Tibial nerve (tissue), 4 donors: ENCODE data around the gene CEP112. TPM values are rescaled to one million over a fixed set of nuclear protein-coding genes. Genes with fewer than 3 reads are reported as not detected.

Source experiments
- DNase-seq, 2 donors: peaks; one replicate each; pipeline ENCODE4 v3.0.0-alpha.2; 2019; ENCODE audit warnings: low spot score in 2 of 2
- H3K27ac ChIP-seq, 4 donors: fragments of 200-600 bp; sonication (generic) in 3 of 4; one replicate each; pipeline ENCODE4 v1.5.1; 2017 to 2019; ENCODE audit warnings: mild to moderate bottlenecking in 1 of 4
- H3K27me3 ChIP-seq, 2 donors: fragments of 200-600 bp; sonication (generic) in 1 of 2; one replicate each; pipeline versions ENCODE4 v1.5.1 to v1.6.0; 2017 to 2019
- H3K36me3 ChIP-seq, 3 donors: fragments of 200-600 bp; sonication (generic); one replicate each; pipeline ENCODE4 v1.5.1; 2018 to 2019
- H3K4me1 ChIP-seq, 4 donors: fragments of 200-600 bp; sonication (generic) in 3 of 4; one replicate each; pipeline ENCODE4 v1.5.1; 2017 to 2019
- H3K4me3 ChIP-seq, 4 donors: fragments of 200-600 bp; sonication (generic) in 3 of 4; one replicate each; pipeline ENCODE4 v1.5.1; 2017 to 2019; ENCODE audit warnings: mild to moderate bottlenecking in 1 of 4, moderate library complexity in 1 of 4
- H3K9me3 ChIP-seq, 4 donors: fragments of 200-600 bp; sonication (generic) in 3 of 4; one replicate each; pipeline ENCODE4 v1.5.1; 2017 to 2019
- CTCF ChIP-seq, 5 experiments: fragments of 200-600 bp in 3 of 5; fragments of 450-650 bp in 2 of 5; sonication (generic) in 3 of 5; IDR thresholded peaks; one replicate each; pipeline ENCODE4 v1.5.1; 2016 to 2019; ENCODE audit warnings: antibody characterized with exemption in 5 of 5, mild to moderate bottlenecking in 3 of 5, moderate library complexity in 2 of 5
- EP300 ChIP-seq, 2 donors: sonication (generic); formaldehyde crosslinking; IDR thresholded peaks; one replicate each; pipeline ENCODE4 v1.6.1; 2017; ENCODE audit warnings: antibody characterized with exemption in 2 of 2, mild to moderate bottlenecking in 1 of 2
- POLR2A ChIP-seq, 2 donors: fragments of 450-650 bp; IDR thresholded peaks; one replicate each; pipeline ENCODE4 v1.6.1; 2017; ENCODE audit warnings: antibody characterized with exemption in 2 of 2, mild to moderate bottlenecking in 2 of 2, moderate library complexity in 2 of 2
- WGBS, 2 donors: methylation state at CpG; one replicate each; pipeline ENCODE4 v1.1.5; 2018; 5-methylcytosine and 5-hydroxymethylcytosine counted together
- total RNA-seq, 4 donors: library from RNA; depleted of rRNA; stranded (reverse); fragments of >200 nt; gene quantifications; one replicate each; pipeline ENCODE4 v1.1.0, GENCODE V29; 2016

CEP112 gene
- total RNA-seq, 4 donors from 2014 or later, result 26.0 to 46.8 (median 34.2) TPM

- Histone ChIP-seq H3K4me3 (no peak overlapping the region), H3K4me1 (peaks cover 0 to 7% (median 0%) of the 10 kb centered on the region in 4 donors), H3K27me3 (no peaks in the 10 kb centered on the region), H3K9me3 (peaks cover 0 to 19% (median 3%) of the 10 kb centered on the region in 4 donors), H3K27ac (peak overlapping the region in 2 of 4 donors; percentile 56 to 67), H3K36me3 (peaks cover 0 to 16% (median 0%) of the 10 kb centered on the region in 3 donors)
- TF ChIP-seq EP300 (IDR thresholded peaks at IDR 0.05), result peak in 1 of 2 donors; percentile 19
- TF ChIP-seq CTCF (IDR thresholded peaks at IDR 0.05), result no peak
- WGBS, 2 donors, result 43 to 45% methylated on average over 2 of the region's 2 CpGs
- no peak for DNase-seq
These were observed 261.7 kb downstream of the CEP112 start for GRCh38 chr17:65930140-65930730.

- 97 to 98% methylated on average over 5 of the region's 5 CpGs for WGBS, 2 donors
- DNase-seq, result no peak
- Histone ChIP-seq H3K4me1 (peaks cover 0 to 7% (median 0%) of the 10 kb centered on the region in 4 donors), H3K27ac (no peak overlapping the region), H3K4me3 (no peak overlapping the region), H3K27me3 (no peaks in the 10 kb centered on the region), H3K9me3 (no peaks in the 10 kb centered on the region), H3K36me3 (peaks cover 0 to 10% (median 0%) of the 10 kb centered on the region in 3 donors)
- TF ChIP-seq CTCF (IDR thresholded peaks at IDR 0.05) (no peak), POLR2A (IDR thresholded peaks at IDR 0.05) (no peak), EP300 (IDR thresholded peaks at IDR 0.05) (no peak)
These were observed 265.3 kb downstream of the CEP112 start for GRCh38 chr17:65926599-65926998.

GRCh38 chr17:65925606-65926307 is 266.2 kb downstream of the CEP112 start:
- Histone ChIP-seq H3K4me1 (peaks cover 0 to 7% (median 0%) of the 10 kb centered on the region in 4 donors), H3K36me3 (peaks cover 0 to 10% (median 0%) of the 10 kb centered on the region in 3 donors), H3K4me3 (no peak overlapping the region), H3K27me3 (no peaks in the 10 kb centered on the region), H3K27ac (peak overlapping the region in 2 of 4 donors; percentile 44 to 56), H3K9me3 (no peaks in the 10 kb centered on the region)
- DNase-seq, result no peak
- TF ChIP-seq EP300 (IDR thresholded peaks at IDR 0.05) (peak in 1 of 2 donors; percentile 27), CTCF (IDR thresholded peaks at IDR 0.05) (no peak), POLR2A (IDR thresholded peaks at IDR 0.05) (no peak)
- 53 to 61% methylated on average over 8 of the region's 8 CpGs for WGBS, 2 donors

GRCh38 chr17:65920996-65921395 is 270.9 kb downstream of the CEP112 start:
- TF ChIP-seq POLR2A (IDR thresholded peaks at IDR 0.05) (no peak), EP300 (IDR thresholded peaks at IDR 0.05) (no peak)

GRCh38 chr17:65918916-65919315 is 273.0 kb downstream of the CEP112 start:
- TF ChIP-seq EP300 (IDR thresholded peaks at IDR 0.05), result no peak
- peak in 1 of 5 experiments; percentile 9 for TF ChIP-seq CTCF (IDR thresholded peaks at IDR 0.05)
- no peak for TF ChIP-seq POLR2A (IDR thresholded peaks at IDR 0.05)
- Histone ChIP-seq H3K9me3 (no peaks in the 10 kb centered on the region), H3K36me3 (no peaks in the 10 kb centered on the region), H3K27me3 (no peaks in the 10 kb centered on the region), H3K4me3 (no peak overlapping the region), H3K27ac (peak overlapping the region in 2 of 4 donors; percentile 38 to 62), H3K4me1 (peaks cover 0 to 16% (median 0%) of the 10 kb centered on the region in 4 donors)
- no peak for DNase-seq
- 33 to 34% methylated on average over 5 of the region's 5 CpGs for WGBS, 2 donors

More at GRCh38 chr17:65920996-65921395, 270.9 kb downstream of the CEP112 start:
- no peak overlapping the region for H3K4me3 ChIP-seq
- no peaks in the 10 kb centered on the region for H3K27me3 ChIP-seq
- H3K27ac ChIP-seq, result no peak overlapping the region
- peaks cover 0 to 16% (median 0%) of the 10 kb centered on the region in 4 donors for H3K4me1 ChIP-seq
- no peaks in the 10 kb centered on the region for H3K36me3 ChIP-seq
- no peak for DNase-seq
- WGBS, 2 donors, result 79 to 84% methylated on average over 6 of the region's 6 CpGs
- no peaks in the 10 kb centered on the region for H3K9me3 ChIP-seq
